GM18520 (cell line): ENCODE measurements around the gene ATP5MC2.
"Not testable (repeated sequence)": the region's sequence is repeated elsewhere in the genome, so short reads cannot be mapped to it uniquely, and the experiment has no call there.

Experiments
- ATAC-seq: cut with Tn5 transposase; IDR thresholded peaks from one replicate; pipeline ENCODE4 v1.9.1; 2021; ENCODE audit not compliant: unreplicated experiment

The ATP5MC2 gene

DNA sequence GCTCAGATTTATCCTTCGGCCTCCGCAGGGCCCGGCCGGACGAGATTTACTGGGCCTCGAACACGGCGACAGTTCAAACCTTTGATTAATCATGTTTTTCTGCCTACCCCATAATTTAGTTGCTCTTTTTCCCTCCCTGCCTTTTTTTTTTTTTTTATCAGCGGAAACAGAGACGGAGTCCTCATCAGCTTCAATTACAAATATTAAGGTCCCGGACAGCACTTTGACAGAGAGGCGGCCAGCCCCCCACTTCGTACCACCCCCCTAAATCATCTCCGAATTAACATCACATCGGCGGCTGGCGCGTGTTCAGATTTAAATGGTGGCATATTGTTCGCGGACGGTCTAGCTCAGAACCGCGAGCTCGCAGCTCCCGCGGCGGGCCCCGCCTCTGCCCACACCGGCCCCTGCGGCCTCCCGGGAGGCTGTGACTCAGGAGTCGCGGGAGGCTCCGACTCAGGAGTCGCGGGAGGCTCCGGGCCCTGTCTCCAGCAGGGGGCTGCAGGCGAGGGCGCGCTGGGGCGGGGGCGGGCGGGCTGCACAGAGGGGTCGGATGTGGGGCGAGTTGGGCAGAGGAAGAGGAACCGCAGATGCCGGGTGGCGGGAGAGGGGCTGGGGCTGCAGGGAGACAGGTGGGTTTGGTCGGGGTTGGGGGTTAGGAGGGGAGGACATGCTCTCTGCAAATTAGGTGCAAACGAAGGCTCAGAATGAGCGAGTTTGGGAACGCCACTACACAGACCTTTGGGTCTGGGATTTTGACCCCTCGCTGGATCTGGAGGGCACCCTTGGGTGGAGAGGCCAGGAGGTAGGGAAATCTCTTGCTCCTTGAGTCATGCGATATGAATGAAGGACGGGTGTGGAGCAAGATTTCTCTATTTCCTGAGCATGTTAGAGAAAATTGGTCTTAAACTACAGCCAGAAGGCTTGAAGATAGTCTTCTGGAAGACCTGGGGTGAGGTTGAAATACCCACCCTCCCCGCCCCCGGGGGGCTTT, 19.6 kb upstream of the ATP5MC2 start:
- ATAC-seq: no peak

GRCh38 chr12:53694756-53695151, 18.9 kb upstream of the ATP5MC2 start:
- ATAC-seq: no peak

- ATAC-seq: no peak
Observed at GRCh38 chr12:53688134-53688533, 12.3 kb upstream of the ATP5MC2 start.

DNA sequence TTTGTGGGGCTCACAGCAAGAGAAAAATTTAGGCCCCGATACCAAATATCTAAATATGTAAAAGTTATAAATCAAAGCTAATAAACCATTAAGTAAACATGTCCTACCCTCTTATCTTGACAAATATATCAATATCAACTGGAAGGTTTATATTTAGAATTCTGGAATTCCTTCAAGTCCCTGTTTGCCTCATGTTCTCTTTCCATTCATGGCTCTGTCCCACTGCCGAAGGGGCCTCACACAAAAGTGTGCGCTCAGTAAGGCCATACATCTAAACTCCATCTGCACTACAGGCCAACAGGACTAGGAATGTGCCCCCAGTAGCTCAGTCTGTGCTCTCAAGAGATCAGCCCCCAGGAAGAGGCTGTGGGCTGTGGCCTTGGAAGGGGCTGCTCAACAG, 10.6 kb upstream of the ATP5MC2 start:
- no peak for ATAC-seq

- no peak for ATAC-seq
Observed at GRCh38 chr12:53684654-53685220, 8.9 kb upstream of the ATP5MC2 start.

DNA sequence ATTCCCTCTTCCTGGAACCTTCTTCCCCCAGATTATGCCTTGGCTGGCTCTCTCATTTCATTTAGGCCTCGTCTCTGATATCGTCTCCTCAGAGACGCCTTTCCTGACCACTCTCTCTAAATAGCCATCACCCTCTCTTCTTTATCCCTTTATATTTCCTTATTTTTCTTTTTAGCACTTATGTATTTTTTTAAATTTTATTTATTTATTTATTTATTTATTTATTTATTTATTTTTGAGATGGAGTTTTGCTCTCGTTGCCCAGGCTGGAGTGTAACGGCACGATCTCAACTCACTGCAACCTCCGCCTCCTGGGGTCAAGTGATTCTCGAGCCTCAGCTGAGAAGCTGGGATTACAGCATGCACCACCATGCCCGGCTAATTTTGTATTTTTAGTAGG, 8.1 kb upstream of the ATP5MC2 start:
- no peak for ATAC-seq

- no peak for ATAC-seq
Observed at GRCh38 chr12:53683494-53683893, 7.6 kb upstream of the ATP5MC2 start.

DNA sequence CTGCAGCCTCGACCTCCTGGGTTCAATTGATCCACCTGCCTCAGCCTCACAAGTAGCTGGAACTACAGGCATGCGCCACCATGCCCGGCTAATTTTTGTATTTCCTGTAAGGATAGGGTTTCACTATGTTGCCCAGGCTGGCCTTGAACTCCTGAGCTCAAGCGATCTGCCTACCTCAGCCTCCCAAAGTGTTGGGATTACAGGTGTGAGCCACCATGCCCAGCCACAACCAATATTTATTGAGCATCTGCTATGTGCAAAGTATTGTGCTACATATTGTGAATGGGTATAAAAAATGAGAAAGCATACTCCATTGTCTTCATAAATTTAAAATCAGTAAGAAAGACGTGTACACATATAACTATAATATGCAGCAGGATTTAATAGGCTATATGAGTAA, 4.2 kb upstream of the ATP5MC2 start:
- not testable (repeated sequence) for ATAC-seq

- ATAC-seq: no peak
Observed at GRCh38 chr12:53677800-53678148, 1.9 kb upstream of the ATP5MC2 start.

DNA sequence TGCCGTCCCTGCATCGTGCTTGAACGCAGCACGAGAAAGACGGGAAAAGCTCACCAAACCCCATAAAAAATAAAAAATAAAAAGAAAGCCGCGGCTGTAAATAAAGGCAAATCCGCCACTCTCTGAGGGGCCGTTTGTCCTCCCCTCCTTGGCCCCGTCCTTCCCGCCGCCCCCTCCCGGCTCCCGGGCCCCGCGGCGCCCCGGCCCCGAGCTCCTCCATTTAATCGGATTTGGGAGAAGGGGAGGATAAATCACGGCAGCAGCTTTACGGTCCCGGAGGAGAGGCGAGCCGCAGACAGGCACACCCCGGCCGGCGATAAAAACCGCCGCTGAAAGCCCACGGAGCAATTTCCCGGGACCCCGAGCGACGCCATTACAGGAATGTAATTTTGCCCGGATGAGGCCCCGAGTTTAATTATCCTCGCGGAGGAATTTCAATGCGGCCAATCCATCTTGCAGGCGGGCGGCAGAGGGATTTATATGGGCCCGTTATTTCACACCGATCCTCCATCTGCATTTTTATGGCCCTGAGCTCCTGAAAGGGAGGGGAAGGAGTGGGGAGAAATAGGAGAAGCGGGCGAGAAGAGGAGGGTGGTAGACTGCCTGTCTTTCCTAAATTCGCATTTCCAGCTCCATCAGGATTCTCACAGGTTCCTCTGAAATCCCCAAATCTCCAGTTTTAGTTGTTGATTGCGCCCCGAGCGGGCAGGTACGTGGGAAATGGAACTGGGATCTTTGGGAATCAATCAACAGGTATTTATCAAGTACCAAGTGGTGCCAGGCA, 1.3 kb upstream of the ATP5MC2 start:
- ATAC-seq: no peak

GRCh38 chr12:53676656-53677015, 753 bp upstream of the ATP5MC2 start:
- no peak for ATAC-seq

DNA sequence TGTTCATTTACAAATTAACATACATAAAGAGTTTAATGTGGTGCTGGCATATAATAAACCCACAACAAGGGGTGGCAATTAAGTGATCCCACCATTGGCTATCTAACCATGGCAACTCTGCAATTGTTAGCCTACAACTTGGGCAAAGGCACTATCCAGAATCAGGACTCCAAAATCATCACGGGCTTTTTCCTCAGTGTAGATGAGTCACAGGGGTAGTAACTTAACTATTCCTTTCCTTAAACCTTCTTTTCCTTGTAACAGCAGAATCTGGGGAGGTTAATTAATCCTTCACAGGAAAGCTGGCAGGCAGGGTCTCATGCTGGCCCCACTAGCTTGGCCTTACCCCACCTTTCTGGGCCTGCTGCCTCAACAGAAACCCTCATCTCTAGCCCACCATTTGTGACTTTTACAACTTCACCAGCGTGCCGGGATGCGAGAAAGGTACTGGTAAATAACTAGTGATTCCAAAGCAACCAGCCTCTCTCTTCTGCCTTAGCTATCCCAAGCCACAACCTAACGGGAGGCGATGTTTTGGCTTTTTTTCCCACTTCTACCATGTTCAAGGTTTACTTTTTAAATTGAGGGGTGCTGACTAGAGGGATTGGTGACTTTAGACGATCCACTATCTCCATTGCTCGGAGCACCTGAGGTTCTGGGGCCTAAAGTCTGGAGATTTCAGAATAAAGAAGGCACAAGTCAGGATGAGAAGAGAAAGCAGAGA, 744 bp downstream of the ATP5MC2 start:
- no peak for ATAC-seq

- ATAC-seq: no peak
Observed at GRCh38 chr12:53670971-53671370, 4.9 kb downstream of the ATP5MC2 start.

DNA sequence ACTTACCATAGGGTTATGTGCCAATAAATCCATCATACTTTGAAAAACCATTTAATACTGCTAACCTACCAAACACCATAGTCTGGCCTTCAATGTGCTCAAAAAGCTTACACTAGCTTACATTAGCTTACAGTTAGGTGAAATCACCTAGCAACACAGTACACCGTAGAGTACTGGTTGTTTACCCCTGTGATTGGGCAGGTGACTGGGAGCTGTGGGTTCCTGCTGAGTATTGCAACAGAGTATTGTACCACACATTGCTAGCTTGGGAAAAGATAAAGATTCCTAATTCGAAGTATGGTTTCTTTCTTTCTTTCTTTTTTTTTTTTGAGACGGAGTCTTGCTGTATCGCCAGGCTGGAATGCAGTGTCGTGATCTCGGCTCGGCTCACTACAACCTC, 5.6 kb downstream of the ATP5MC2 start:
- no peak for ATAC-seq

DNA sequence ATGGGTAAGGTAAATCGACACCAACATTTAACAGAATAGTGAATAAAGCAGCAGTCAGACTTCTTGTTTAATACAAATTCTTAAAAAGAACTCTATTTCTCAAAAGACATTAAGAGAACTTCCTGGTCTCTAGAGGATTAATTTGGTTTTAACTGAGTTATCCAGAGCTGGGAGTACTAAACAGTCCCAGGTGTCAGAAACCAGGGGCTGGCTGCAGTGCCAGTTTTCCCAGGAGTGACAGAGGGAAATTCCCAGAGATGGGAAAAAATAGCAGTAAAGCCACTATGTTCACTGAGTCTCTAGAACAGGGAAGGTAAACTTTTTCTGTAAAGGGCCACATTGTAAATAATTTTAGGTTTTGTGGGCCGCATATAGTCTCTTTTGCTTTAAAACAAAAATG, 8.8 kb downstream of the ATP5MC2 start:
- ATAC-seq: no peak

DNA sequence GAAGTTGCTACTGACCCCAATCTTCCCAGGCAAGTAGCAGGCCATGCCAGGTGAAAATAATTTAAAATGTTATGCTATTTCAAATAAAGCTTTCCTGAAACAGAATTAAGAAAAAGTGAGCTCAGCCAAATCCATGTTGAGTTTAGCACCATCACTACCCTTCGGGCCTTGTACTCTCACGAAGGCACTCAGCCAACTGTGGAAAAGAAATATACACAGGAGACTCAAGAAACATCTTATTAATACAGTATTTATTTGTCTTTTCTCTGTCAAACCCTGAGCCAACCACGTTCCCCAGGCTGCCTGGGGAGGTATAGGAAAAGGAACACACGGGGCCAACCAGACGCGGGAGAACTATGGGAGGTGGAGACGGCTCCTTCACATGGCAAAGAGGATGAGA, 10.9 kb downstream of the ATP5MC2 start:
- ATAC-seq: no peak

DNA sequence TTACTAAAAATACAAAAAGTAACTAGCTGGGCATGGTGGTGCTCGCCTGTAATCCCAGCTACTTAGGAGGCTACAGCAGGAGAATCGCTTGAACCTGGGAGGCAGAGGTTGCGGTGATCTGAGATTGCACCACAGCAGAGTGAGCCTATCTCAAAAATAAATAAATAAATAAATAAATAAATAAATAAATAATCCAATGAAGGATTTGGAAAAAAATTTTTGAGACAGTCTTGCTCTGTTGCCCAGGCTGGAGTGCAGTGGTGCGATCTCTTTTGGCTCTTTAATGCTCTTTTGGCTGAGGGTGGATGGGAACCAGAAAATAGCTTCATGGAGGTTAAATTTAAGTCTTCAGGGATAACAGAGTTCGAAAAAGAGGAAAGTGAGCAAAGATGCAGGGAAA, 11.7 kb downstream of the ATP5MC2 start:
- ATAC-seq: no peak

GRCh38 chr12:53660041-53660440, 15.8 kb downstream of the ATP5MC2 start:
- ATAC-seq: no peak

DNA sequence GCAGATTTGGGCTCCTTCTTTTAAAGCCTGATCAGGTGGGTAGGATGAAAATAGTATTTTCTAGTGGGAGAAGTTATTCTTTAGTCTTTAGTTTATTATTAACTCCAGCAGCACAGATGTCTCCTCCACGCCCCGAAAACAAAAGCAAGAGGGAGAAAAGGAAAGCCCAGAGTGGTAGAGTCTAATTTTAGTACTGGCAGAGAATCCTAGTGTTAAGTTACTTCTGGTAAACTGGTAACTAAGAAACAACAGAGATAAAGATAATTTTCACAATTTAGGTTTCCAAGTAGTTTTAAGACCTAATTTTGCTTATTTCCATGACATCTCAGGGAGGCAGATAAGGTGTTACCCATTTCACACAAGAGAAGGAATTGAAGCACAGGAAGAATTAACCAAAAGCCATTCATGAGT, 16.3 kb downstream of the ATP5MC2 start:
- ATAC-seq: no peak

DNA sequence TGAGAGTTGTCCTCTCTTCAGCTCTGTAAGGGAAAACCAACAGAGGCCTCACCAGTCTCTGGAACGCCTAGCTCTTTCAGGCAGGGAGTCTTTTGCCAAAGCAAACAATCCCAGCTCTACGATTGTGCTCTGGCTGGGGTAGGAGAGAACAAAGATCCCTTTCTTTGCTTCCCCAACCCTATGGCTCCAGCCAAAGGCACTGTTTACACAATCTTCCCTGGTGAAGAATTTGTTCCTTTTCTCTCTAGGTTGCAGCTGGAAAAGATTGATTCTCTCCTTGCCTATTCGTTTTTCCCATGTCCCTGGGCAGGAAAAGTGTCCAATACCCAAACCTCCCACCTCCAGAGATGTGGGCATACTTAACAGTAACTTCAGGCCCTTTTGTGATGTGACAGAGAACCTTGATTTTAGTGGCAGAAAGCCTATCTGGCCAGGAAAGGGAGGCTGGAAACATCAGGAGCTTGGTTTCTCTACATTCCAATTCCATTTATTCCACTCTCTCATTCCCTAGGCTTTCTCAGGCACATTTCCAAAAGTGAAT, 16.8 kb downstream of the ATP5MC2 start:
- ATAC-seq: no peak

DNA sequence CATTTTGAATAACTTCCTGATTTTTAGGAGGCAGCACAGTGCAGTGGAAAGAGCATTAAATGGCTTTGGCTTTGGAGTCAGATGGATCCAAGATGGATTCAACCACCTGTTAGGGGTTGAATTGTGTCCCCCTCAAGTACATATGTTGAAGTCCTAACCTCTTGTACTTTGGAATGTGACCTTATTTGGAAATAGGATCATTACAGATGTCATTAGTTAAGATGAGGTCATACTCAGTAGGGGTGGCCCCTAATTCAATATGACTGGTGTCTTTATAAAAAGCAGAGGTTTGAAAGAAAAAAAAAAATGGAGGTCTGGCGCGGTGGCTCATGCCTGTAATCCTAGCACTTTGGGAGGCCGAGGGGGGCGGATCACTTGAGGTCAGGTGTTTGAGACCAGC, 18.8 kb downstream of the ATP5MC2 start:
- ATAC-seq: no peak
